SH-SY5Y (cell line): Measurements from ENCODE around the gene EDC3.

ENCODE experiments used
- GATA2 ChIP-seq: IDR thresholded peaks from 2 replicates; pipeline ENCODE4 v1.6.1; 2011; ENCODE audit warnings: mild to moderate bottlenecking, low read depth, low read length
- GATA3 ChIP-seq: IDR thresholded peaks from 2 replicates; pipeline ENCODE4 v1.6.1; 2011; ENCODE audit warnings: low read depth, mild to moderate bottlenecking, low read length, moderate library complexity

DNA sequence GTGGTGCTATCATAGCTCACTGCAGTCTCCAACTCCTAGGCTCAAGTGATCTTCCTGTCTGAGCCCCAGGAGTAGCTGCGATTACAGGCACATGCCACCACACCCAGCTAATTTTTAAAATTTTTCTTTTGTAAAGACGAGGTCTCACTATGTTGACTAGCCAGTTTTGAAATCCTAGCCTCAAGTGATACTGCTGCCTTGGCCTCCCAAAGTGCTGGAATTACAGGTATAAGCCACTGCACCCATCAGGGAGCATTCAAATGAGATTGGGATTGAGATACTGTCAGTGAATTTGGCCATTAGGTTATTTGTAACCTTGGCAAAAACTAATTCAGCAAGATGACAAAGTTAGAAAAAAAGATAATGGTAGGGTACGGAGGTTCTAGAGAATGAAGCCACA, 21.7 kb downstream of the EDC3 start:
- TF ChIP-seq GATA3 = no peak
- no peak for TF ChIP-seq GATA2
